Liver (tissue), 9 donors: ENCODE measurements around the gene TNK2. TPM values are rescaled to one million over a fixed set of nuclear protein-coding genes. Genes with fewer than 3 reads are reported as not detected.
A peak's percentile ranks its signal among the peaks of the same experiment; 100 is the strongest.
"Not testable (repeated sequence)": the region's sequence is repeated elsewhere in the genome, so short reads cannot be mapped to it uniquely, and the experiment has no call there.

Experiments
- DNase-seq: peaks from one replicate; pipeline ENCODE4 v3.0.0-alpha.2; 2017; ENCODE audit warnings: low spot score
- H3K27ac ChIP-seq, 2 donors: one replicate each; pipeline ENCODE4 v1.7.0; 2013; ENCODE audit warnings: inconsistent platforms in 2 of 2, low read length in 2 of 2, control low read depth in 1 of 2, low read depth in 1 of 2, mild to moderate bottlenecking in 1 of 2
- H3K27me3 ChIP-seq, 4 donors: one replicate each; pipeline versions ENCODE4 v1.6.1 to v1.7.0; 2013; ENCODE audit warnings: low read length in 3 of 4, inconsistent platforms in 1 of 4, mild to moderate bottlenecking in 1 of 4, moderate library complexity in 1 of 4; ENCODE audit not compliant: control insufficient read depth in 4 of 4, insufficient read depth in 4 of 4
- H3K36me3 ChIP-seq, 4 donors: one replicate each; pipeline versions ENCODE4 v1.6.1 to v1.7.0; 2013; ENCODE audit warnings: low read length in 3 of 4, mild to moderate bottlenecking in 3 of 4, low read depth in 1 of 4, moderate library complexity in 1 of 4; ENCODE audit not compliant: control insufficient read depth in 4 of 4, insufficient read depth in 3 of 4
- H3K4me1 ChIP-seq, 4 donors: one replicate each; pipeline versions ENCODE4 v1.6.1 to v1.7.0; 2013; ENCODE audit warnings: low read length in 3 of 4, mild to moderate bottlenecking in 3 of 4, moderate library complexity in 1 of 4; ENCODE audit not compliant: control insufficient read depth in 4 of 4, insufficient read depth in 4 of 4
- H3K4me3 ChIP-seq, 3 donors: one replicate each; pipeline versions ENCODE4 v1.6.1 to v1.7.0; 2013; ENCODE audit warnings: low read length in 3 of 3, control low read depth in 1 of 3, low read depth in 1 of 3, mild to moderate bottlenecking in 1 of 3
- H3K9ac ChIP-seq, 2 donors: one replicate each; pipeline ENCODE4 v1.7.0; 2013; ENCODE audit warnings: low read length in 2 of 2, mild to moderate bottlenecking in 2 of 2, moderate library complexity in 2 of 2, control low read depth in 1 of 2, low read depth in 1 of 2
- H3K9me3 ChIP-seq, 4 donors: one replicate each; pipeline versions ENCODE4 v1.6.1 to v1.7.0; 2013; ENCODE audit warnings: low read length in 3 of 4; ENCODE audit not compliant: control insufficient read depth in 4 of 4
- EGR1 ChIP-seq, 2 donors: IDR thresholded peaks; 2 replicates each; pipeline ENCODE4 v1.6.1; 2016 to 2018; ENCODE audit warnings: antibody characterized with exemption in 2 of 2, low read depth in 2 of 2
- GABPA ChIP-seq, 2 donors: IDR thresholded peaks in 1 of 2; conservative IDR thresholded peaks in 1 of 2; 2 replicates each; pipeline ENCODE4 v1.6.1; 2016; ENCODE audit warnings: antibody characterized with exemption in 2 of 2, mild to moderate bottlenecking in 1 of 2, moderate library complexity in 1 of 2
- HNF4A ChIP-seq, 2 donors: conservative IDR thresholded peaks; 2 replicates each; pipeline ENCODE4 v1.6.1; 2016; ENCODE audit warnings: antibody characterized with exemption in 2 of 2, mild to moderate bottlenecking in 2 of 2
- NR2F2 ChIP-seq: IDR thresholded peaks from 2 replicates; pipeline ENCODE4 v1.6.1; 2016; ENCODE audit warnings: antibody characterized with exemption
- SP1 ChIP-seq: IDR thresholded peaks from 2 replicates; pipeline ENCODE4 v1.6.1; 2018; ENCODE audit warnings: antibody characterized with exemption, mild to moderate bottlenecking
- YY1 ChIP-seq: IDR thresholded peaks from 2 replicates; pipeline ENCODE4 v1.6.1; 2016; ENCODE audit warnings: antibody characterized with exemption, mild to moderate bottlenecking
- WGBS: extraction: QIAGEN DNeasy Blood & Tissue Kit; methylation state at CpG from one replicate; pipeline ENCODE4 v1.1.7; 2013; 5-methylcytosine and 5-hydroxymethylcytosine counted together
- polyA plus RNA-seq, 2 donors: library from polyadenylated mRNA; stranded (reverse) in 1 of 2; unstranded in 1 of 2; fragments of 200-250 nt in 1 of 2; fragments of >200 nt in 1 of 2; fragmentation: Nextera tagmentation in 1 of 2; extraction: Ambion mirVana in 1 of 2; gene quantifications; one replicate each; pipeline versions ENCODE4 v1.2.1 to v1.2.3, GENCODE V29; 2013 to 2015
- total RNA-seq, 2 donors: library from RNA; depleted of rRNA; stranded (reverse); fragments of >200 nt; gene quantifications; one replicate each; pipeline ENCODE4 v1.2.3, GENCODE V29; 2014
- donor health status: healthy.
- donor health status: healthy.
- donor health status: healthy.
- donor health status: healthy.
- donor health status: healthy.

TNK2 gene
- 1 to 10 TPM; 8.3 to 9.4 TPM for total RNA-seq
- polyA plus RNA-seq = 10 to 100 TPM in 1 of 2 donors, 1 to 10 TPM in 1; 4.0 to 12.2 TPM

DNA sequence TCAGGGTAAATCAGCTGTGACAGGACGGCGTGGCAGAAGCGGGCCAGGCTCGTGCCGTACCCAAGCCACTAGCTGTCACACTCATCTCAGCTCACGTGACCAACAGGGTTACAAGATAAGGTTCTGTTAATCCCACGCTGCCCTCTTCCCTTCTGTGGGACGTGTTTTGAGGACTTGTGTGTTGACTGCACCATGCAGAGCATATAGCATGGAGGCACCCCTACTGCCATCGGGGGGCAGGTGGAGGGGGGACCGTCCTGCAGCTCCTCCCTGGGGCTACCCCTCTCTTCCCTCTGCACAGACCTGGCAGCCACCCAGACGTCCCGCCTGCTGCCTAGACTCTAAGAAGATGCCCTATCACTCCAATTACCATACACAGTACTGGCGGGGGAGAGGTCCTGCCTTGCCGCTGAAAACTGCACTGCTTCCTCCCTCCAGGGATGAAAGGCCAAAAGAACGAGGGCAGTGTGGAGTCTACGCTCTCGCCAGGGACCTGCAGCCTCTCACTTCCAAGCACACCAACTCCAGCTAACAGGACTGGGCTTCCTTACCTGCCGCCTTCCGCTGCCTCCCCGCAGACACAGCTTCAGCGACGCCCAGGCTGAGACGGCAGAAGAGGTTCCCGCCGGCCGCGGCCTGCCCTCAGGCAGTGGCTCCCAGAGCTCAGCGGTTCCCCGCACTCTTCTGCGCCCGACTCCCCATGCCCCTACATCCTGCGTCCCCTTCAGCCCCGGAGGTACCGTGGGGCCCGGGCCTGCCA, at the start of gene TNK2:
Gene TNK2 (minus strand): TSS at position 618 of the 760 bp plus-strand sequence. CDS start 19,963 bp downstream, outside the sequence.
- DNase-seq = peak; percentile 57
- Histone ChIP-seq H3K36me3 (no peaks in the 10 kb centered on the region), H3K9ac (peak within 1 kb of the TSS; percentile 44 to 54), H3K4me1 (peaks cover 24 to 56% (median 37%) of the 10 kb centered on the region in 4 donors), H3K27me3 (no peaks in the 10 kb centered on the region), H3K9me3 (no peaks in the 10 kb centered on the region), H3K4me3 (peak within 1 kb of the TSS; percentile 61 to 90 (median 62)), H3K27ac (peak within 1 kb of the TSS; percentile 75 to 78)
- 2% methylated on average over 35 of the region's 35 CpGs for WGBS
- TF ChIP-seq HNF4A (conservative IDR thresholded peaks at IDR 0.05) (peak in 1 of 2 donors; percentile 38), SP1 (no peak), YY1 (peak; percentile 16)

DNA sequence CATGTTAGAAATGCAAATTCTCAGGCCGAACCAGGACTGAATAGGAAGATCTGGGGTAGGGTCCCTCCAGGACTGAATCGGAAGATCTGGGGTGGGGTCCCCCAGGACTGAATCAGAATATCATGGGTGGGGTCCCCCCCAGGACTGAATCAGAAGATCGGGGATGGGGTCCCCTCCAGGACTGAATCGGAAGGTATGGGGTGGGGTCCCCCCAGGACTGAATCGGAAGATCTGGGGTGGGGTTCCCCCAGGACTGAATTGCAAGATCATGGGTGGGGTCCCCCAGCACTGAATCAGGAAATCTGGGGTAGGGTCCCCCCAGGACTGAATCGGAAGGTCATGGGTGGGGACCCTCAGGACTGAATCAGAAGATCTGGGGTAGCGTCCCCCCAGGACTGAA, 48.2 kb upstream of the TNK2 start:
- no peaks in the 10 kb centered on the region for H3K9me3 ChIP-seq
- 97% methylated on average over 7 of the region's 7 CpGs for WGBS
- peak; percentile 6 for DNase-seq
- no peak for TF ChIP-seq SP1
- TF ChIP-seq NR2F2 = no peak
- TF ChIP-seq EGR1 (IDR thresholded peaks at IDR 0.05; ENCODE audit: low read depth in 2 of 2) = no peak
- no peaks in the 10 kb centered on the region for H3K27me3 ChIP-seq
- H3K9ac ChIP-seq = no peak overlapping the region
- H3K4me1 ChIP-seq = peaks cover 4 to 11% (median 5%) of the 10 kb centered on the region in 4 donors
- no peak overlapping the region for H3K27ac ChIP-seq
- H3K4me3 ChIP-seq = no peak overlapping the region
- peaks cover 0 to 6% (median 0%) of the 10 kb centered on the region in 4 donors for H3K36me3 ChIP-seq

DNA sequence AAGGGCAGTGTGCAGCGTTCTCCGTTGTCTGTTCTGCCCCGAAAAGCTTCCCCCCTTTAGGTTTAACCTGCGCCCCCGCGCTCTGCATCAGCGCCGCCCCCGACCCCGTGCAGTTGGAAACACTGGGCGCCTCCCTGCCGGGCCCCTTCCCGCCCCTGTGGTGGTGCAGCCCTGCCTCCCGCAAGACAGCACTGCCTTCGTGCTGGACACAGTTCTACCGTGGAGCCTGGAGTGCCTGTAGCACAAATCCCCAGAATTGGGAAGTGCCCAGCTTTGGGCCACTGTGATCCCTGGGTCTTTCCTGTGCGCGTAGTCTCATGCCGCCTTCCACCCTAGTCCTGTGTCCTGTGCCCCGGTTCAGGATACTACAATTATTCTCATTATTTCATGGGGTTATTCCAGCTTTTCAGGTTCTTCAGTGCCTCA, 47.1 kb upstream of the TNK2 start:
- H3K4me3 ChIP-seq = not testable (repeated sequence)
- DNase-seq = peak; percentile 38

DNA sequence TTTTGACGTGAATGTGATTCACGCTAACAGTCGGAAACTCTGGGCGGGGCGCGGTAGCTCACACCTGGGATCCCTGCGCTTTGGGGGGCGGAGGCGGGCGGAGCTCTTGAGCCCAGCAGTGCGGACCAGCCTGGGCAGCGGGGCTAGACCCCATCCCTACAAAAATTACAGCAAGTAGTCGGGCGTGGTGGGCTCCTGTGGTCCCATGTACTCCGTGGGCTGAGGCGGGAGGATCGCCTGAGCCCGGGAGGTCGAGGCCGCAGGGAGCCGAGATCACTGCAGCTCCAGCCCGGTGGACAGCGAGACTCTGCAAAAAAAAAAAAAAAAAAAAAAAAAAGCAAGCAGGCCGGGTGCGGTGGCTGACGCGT, 46.4 kb upstream of the TNK2 start:
- H3K36me3 ChIP-seq, H3K9ac ChIP-seq, H3K27me3 ChIP-seq, H3K9me3 ChIP-seq, H3K27ac ChIP-seq, DNase-seq: not testable (repeated sequence)
- TF ChIP-seq EGR1 (IDR thresholded peaks at IDR 0.05; ENCODE audit: low read depth in 2 of 2) (peak in 1 of 2 donors; percentile 0), GABPA (IDR thresholded peaks at IDR 0.05 in 1 of 2, conservative IDR thresholded peaks at IDR 0.05 in 1 of 2) (peak in 1 of 2 donors; percentile 63)
- H3K4me3 ChIP-seq = peak overlapping the region in 1 of 3 donors; percentile 52
- H3K4me1 ChIP-seq = peaks cover 2 to 11% (median 5%) of the 10 kb centered on the region in 4 donors
- under 1% methylated on average over 17 of the region's 27 CpGs for WGBS

More for the DNA sequence above, 47.1 kb upstream of the TNK2 start:
- not testable (repeated sequence) for H3K36me3 ChIP-seq, H3K27me3 ChIP-seq, H3K9ac ChIP-seq, H3K9me3 ChIP-seq, H3K27ac ChIP-seq
- H3K4me1 ChIP-seq = peaks cover 4 to 11% (median 5%) of the 10 kb centered on the region in 4 donors
- WGBS = 47% methylated on average over 20 of the region's 20 CpGs
